HG03175 (cell line): Measurements from ENCODE around the gene CACNB2.
"Not testable (repeated sequence)": the region's sequence is repeated elsewhere in the genome, so short reads cannot be mapped to it uniquely, and the experiment has no call there.

Experiments
- ATAC-seq: cut with Tn5 transposase; IDR thresholded peaks from one replicate; pipeline ENCODE4 v1.9.1; 2021; ENCODE audit warnings: mild to moderate bottlenecking, moderate library complexity; ENCODE audit not compliant: unreplicated experiment

CACNB2 gene

GRCh38 chr10:18554479-18554878, 414.3 kb downstream of the CACNB2 start:
- no peak for ATAC-seq

DNA sequence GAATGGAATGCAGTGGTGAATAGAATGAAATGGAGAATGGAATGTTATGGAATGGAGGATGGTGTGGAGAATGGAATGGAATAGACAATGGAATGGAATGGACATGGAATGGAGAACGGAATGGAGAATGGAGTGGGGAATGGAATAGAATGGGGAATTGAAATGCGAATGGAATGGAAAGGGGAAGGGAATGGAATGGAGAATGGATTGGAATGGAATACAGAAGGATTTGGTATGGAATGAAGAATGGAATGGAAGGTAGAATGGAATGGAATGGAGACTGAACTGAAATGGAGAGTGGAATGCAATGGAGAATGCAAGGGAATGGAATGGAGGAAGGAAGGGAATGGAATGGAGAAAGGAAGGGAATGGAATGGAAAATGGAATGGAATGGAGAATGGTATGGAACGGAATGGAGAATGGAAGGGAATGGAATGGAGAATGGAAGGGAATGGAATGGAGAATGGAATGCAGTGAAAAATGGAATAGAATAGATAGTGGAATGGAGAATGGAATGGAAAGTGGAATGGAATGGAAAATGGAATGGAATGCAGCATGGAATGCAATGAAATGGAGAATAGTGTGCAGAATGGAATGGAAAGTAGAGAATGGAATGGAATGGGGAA, 416.4 kb downstream of the CACNB2 start:
- no peak for ATAC-seq

- ATAC-seq, result no peak
Observed at GRCh38 chr10:18557960-18558359, 417.7 kb downstream of the CACNB2 start.

GRCh38 chr10:18561861-18562551, 421.8 kb downstream of the CACNB2 start:
- ATAC-seq, result no peak

GRCh38 chr10:18563003-18563726, 422.9 kb downstream of the CACNB2 start:
- ATAC-seq, result no peak

GRCh38 chr10:18565006-18565405, 424.8 kb downstream of the CACNB2 start:
- no peak for ATAC-seq

- no peak for ATAC-seq
Observed at GRCh38 chr10:18566177-18566576, 426.0 kb downstream of the CACNB2 start.

- ATAC-seq, result no peak
Observed at GRCh38 chr10:18567343-18567856, 427.2 kb downstream of the CACNB2 start.

DNA sequence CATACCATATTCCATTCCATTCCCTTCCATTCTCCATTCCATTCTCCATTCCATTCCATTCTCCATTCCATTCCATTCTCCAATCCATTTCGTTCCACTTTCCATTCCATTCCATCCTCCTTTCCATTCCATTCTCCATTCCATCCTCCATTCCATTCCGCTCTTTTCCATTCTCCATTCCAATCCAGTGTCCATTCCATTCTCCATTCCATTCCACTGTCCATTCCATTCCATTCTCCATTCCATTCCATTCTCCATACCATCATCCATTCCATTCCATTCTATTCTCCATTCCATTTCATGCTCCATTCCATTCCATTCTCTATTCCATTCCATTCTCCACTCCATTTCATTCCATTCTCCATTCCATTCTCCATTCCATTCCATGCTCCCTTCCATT, 430.2 kb downstream of the CACNB2 start:
- ATAC-seq, result not testable (repeated sequence)

DNA sequence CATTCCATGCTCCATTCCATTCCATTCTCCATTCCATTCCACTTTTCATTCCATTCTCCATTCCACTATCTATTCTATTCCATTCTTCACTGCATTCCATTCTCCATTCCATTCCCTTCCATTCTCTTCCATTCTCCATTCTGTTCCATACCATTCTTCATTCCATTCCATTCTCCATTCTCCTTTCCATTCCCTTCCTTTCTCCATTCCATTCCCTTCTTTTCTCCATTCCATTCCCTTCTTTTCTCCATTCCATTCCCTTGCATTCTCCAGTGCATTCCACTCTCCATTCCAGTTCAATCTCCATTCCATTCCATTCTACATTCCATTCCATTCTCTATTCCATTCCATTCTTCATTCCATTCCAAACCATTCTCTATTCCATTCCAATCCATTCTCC, 430.9 kb downstream of the CACNB2 start:
- ATAC-seq, result no peak

DNA sequence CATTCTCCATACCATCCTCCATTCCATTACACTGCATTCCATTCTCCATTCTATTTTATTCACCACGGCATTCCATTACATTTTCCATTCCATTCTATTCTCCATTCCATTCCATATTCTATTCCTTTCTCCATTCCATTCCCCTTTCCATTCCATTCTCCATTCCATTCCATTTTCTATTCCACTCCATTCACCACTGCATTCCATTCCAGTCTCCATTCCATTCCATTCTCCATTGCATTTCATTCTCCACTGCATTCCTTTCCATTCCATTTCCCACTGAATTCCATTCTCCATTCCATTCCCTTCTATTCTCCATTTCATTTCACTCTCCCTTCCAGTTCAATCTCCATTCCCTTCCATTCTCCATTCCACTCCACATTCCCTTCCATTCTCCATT, 431.6 kb downstream of the CACNB2 start:
- ATAC-seq, result no peak

DNA sequence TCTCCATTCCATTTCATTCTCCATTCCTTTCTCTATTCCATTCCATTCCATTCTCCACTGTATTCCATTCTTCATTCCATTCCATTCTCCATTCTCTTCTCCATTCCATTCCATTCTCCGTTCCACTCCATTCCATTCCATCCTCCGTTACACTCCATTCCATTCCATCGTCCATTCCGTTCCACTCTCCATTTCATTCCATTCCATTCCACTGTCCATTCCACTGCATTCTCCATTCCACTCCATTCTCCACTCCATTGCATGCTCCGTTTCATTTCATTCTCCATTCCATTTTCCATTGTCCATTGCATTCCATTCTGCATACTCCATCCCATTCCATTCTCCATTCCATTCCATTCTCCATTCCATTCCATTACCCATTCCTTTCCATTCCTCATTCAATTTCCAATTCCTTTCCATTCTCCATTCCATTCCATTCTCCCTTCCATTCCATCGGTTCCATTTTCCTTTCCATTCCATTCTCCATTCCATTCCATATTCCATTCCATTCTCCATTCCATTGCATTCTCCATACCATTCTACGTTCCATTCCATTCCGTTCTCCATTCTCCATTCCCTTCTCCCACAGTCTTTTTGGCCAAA, 432.8 kb downstream of the CACNB2 start:
- ATAC-seq, result no peak

DNA sequence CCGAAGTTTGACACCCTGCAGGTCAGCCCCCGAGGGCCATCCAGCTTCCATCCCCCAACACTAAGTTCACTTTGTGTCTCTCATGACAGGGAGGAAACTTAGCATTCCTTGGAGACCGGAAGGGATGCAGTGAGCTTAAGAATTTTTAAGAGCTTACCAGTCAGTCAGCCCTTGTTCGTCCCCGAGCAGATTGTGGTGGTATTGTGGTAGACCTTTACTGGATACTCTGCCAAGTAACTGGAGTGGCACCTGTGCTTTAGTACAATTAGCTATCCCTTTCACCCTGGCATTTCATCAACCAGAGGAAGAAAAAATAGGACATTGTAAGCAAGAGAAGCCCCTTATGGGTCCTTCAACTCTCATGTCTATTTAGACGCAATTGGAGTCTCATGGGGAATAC, 436.4 kb downstream of the CACNB2 start:
- no peak for ATAC-seq

DNA sequence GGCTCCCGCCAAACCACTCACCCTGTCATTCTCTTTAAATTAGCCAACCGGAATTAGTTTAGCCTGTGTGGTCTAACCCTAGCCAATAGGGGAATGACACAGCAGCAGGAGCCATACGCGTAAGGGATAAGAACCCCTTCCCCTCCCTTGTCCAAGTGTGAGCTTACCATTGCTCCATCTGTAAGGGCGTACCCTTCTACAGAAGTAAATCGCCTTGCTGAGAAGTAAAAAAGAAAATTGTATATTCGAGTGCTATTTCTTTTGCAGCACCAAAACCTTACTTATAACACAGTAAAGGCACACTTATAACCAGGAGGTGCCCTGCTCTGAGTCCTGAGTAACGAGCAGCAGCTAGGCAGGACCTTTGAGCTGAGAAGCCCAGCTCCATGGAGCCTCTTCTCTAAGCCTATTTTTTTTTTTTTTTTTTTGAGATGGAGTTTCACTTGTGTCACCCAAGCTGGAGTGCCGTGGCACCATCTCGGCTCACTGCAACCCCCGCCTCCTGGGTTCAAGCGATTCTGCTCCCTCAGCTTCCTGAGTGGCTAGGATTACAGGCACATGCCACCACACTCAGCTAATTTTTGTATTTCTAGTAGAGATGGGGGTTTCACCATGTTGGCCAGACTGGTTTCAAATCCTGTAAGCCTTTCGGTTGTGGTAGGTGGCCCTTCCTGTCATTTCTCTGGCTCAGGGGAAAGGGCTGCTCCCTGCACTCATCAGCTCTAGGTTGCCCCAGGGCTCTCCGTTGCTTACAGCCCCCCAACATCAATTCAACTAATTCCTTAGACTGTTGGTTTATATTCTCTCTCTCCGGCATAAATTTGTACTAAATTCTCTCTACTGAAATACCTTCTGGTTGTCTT, 437.8 kb downstream of the CACNB2 start:
- ATAC-seq, result no peak

- no peak for ATAC-seq
Observed at GRCh38 chr10:18582803-18583202, 442.6 kb downstream of the CACNB2 start.

DNA sequence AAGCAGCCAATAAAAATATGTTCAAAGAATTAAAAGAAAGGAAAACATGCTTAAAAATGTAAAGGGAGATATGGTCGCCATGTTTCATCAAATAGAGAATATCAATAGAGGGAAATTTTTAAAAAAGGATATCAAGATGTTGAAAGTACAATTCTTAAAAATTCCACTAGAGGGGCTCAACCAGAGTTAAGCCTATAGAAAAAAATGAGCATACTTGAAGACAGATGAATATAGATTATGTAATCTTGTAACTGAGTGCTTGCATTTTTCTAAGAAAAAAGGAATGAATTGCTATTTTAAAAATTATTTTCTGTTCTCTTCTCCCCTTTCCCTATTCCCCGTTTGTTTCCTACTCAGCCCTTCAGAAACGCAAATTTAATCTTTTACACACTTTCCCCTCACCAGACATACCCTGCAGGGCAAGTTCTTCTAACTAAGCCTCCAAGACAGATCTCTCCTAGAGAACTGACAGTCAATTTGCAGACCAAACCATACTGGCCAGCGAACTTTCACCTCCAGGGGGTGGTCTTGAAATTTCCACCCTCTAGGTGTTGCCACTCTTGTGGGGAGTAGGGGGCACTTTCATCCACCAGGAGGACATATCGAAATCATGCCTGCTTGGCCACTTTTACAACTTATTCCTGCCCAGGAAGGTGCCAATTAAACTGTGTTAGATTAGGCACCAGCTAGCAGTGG, 443.5 kb downstream of the CACNB2 start:
- no peak for ATAC-seq

DNA sequence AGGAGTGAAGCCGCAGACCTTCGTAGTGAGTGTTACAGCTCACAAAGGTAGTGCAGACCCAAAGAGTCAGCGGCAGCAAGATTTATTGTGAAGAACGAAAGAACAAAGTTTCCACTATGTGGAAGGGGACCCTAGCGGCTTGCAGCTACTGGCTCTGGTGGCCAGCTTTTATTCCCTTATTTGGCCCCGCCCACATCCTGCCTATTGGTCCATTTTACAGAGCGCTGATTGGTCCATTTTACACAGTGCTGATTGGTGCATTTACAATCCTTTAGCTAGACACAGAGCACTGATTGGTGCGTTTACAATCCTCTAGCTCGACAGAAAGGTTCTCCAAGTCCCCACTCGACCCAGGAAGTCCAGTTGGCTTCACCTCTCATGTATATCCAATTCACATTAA, 446.4 kb downstream of the CACNB2 start:
- ATAC-seq, result not testable (repeated sequence)

DNA sequence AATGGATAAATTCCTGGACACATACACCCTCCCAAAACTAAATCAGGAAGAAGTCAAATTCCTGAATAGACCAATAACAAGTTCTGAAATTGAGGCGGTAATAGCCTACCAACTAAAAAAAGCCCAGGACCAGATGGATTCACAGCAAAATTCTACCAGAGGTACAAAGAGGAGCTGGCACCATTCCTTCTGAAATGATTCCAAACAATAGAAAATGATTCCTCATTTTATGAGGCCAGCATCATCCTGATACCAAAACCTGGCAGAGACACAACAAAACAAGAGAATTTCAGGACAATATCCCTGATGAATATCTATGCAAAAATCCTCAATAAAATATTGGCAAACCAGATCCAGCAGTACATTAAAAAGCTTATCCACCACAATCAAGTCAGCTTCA, 450.9 kb downstream of the CACNB2 start:
- not testable (repeated sequence) for ATAC-seq
